HUES48 (cell line): Measurements from ENCODE around the gene RPLP2.
A peak's percentile ranks its signal among the peaks of the same experiment; 100 is the strongest.

Experiments used
- H3K27ac ChIP-seq: one replicate; pipeline ENCODE4 v1.7.0; 2013; ENCODE audit warnings: low read depth, low read length, inconsistent platforms
- H3K27me3 ChIP-seq: 2 replicates; pipeline ENCODE4 v1.6.1; 2013; ENCODE audit warnings: mild to moderate bottlenecking, low read length; ENCODE audit not compliant: control insufficient read depth, insufficient read depth
- H3K36me3 ChIP-seq: 2 replicates; pipeline ENCODE4 v1.6.1; 2013; ENCODE audit warnings: low read length; ENCODE audit not compliant: control insufficient read depth, insufficient read depth
- H3K4me1 ChIP-seq: 2 replicates; pipeline ENCODE4 v1.6.1; 2013; ENCODE audit warnings: mild to moderate bottlenecking, low read length; ENCODE audit not compliant: control insufficient read depth, insufficient read depth
- H3K4me3 ChIP-seq: 2 replicates; pipeline ENCODE4 v1.5.1; 2013; ENCODE audit warnings: mild to moderate bottlenecking, low read depth, low read length
- H3K9ac ChIP-seq: 2 replicates; pipeline ENCODE4 v1.6.1; 2013; ENCODE audit warnings: mild to moderate bottlenecking, low read depth, low read length, moderate library complexity
- H3K9me3 ChIP-seq: 2 replicates; pipeline ENCODE4 v1.6.1; 2013; ENCODE audit warnings: low read length; ENCODE audit not compliant: control insufficient read depth, insufficient read depth

RPLP2 gene

GRCh38 chr11:812390-812789 is 2.6 kb downstream of the RPLP2 start:
- H3K9ac ChIP-seq: no peak overlapping the region
- H3K4me1 ChIP-seq: peaks cover 13% of the 10 kb centered on the region; the same call in 1 of the 2 replicates
- H3K27ac ChIP-seq: peak overlapping the region; percentile 63
- peaks cover 34% of the 10 kb centered on the region for H3K36me3 ChIP-seq
- no peaks in the 10 kb centered on the region for H3K27me3 ChIP-seq
- H3K4me3 ChIP-seq: no peak overlapping the region
- H3K9me3 ChIP-seq: no peaks in the 10 kb centered on the region

- H3K27ac ChIP-seq: peak overlapping the region; percentile 63
- no peaks in the 10 kb centered on the region for H3K9me3 ChIP-seq
- H3K4me1 ChIP-seq: peaks cover 13% of the 10 kb centered on the region; the same call in 1 of the 2 replicates
- H3K4me3 ChIP-seq: no peak overlapping the region
- no peaks in the 10 kb centered on the region for H3K27me3 ChIP-seq
- H3K9ac ChIP-seq: no peak overlapping the region
- peaks cover 34% of the 10 kb centered on the region for H3K36me3 ChIP-seq
Observed at GRCh38 chr11:813072-813455, 3.3 kb downstream of the RPLP2 start.

GRCh38 chr11:813456-814096 is 3.8 kb downstream of the RPLP2 start:
- no peak overlapping the region for H3K4me3 ChIP-seq
- H3K27me3 ChIP-seq: no peaks in the 10 kb centered on the region
- H3K4me1 ChIP-seq: peaks cover 17% of the 10 kb centered on the region; the same call in 1 of the 2 replicates
- peak overlapping the region; percentile 63 for H3K27ac ChIP-seq
- H3K36me3 ChIP-seq: peaks cover 34% of the 10 kb centered on the region
- no peaks in the 10 kb centered on the region for H3K9me3 ChIP-seq
- no peak overlapping the region for H3K9ac ChIP-seq

- Histone ChIP-seq H3K4me1 (peaks cover 22% of the 10 kb centered on the region), H3K9me3 (no peaks in the 10 kb centered on the region), H3K4me3 (no peak overlapping the region), H3K27me3 (no peaks in the 10 kb centered on the region), H3K27ac (no peak overlapping the region), H3K36me3 (peaks cover 33% of the 10 kb centered on the region), H3K9ac (no peak overlapping the region)
Observed at GRCh38 chr11:815675-816432, 6.1 kb downstream of the RPLP2 start.

- Histone ChIP-seq H3K9me3 (no peaks in the 10 kb centered on the region), H3K4me3 (no peak overlapping the region), H3K27me3 (no peaks in the 10 kb centered on the region), H3K36me3 (peaks cover 28% of the 10 kb centered on the region), H3K27ac (no peak overlapping the region), H3K4me1 (peaks cover 17% of the 10 kb centered on the region), H3K9ac (no peak overlapping the region)
Observed at GRCh38 chr11:816433-816779, 6.6 kb downstream of the RPLP2 start.

- Histone ChIP-seq H3K4me1 (peaks cover 9% of the 10 kb centered on the region), H3K27ac (peak within 1 kb of the TSS; percentile 73), H3K9me3 (no peaks in the 10 kb centered on the region), H3K27me3 (no peaks in the 10 kb centered on the region), H3K4me3 (peak within 1 kb of the TSS; percentile 83), H3K9ac (peak within 1 kb of the TSS; percentile 69; the same call in 1 of the 2 replicates), H3K36me3 (peaks cover 8% of the 10 kb centered on the region)
Observed at GRCh38 chr11:818396-819128, 8.8 kb downstream of the RPLP2 start, which contains the start of gene PNPLA2. TSS of gene PNPLA2 (plus strand) at chr11:818914. CDS start at chr11:819719, 805 bp downstream.

- H3K4me1 ChIP-seq: peaks cover 9% of the 10 kb centered on the region
- 0 out of 2 replicates have a peak, but pooled peaks cover 7% of the 10 kb centered on the region for H3K36me3 ChIP-seq
- peak overlapping the region; percentile 83 for H3K4me3 ChIP-seq
- H3K9ac ChIP-seq: peak overlapping the region; percentile 69; the same call in 1 of the 2 replicates
- no peaks in the 10 kb centered on the region for H3K27me3 ChIP-seq
- no peaks in the 10 kb centered on the region for H3K9me3 ChIP-seq
- peak overlapping the region; percentile 73 for H3K27ac ChIP-seq
Observed at GRCh38 chr11:819129-819931, 9.6 kb downstream of the RPLP2 start.

GRCh38 chr11:819943-820649 is 10.3 kb downstream of the RPLP2 start:
- Histone ChIP-seq H3K27ac (peak overlapping the region; percentile 73), H3K9me3 (no peaks in the 10 kb centered on the region), H3K36me3 (0 out of 2 replicates have a peak, but pooled peaks cover 12% of the 10 kb centered on the region), H3K27me3 (no peaks in the 10 kb centered on the region), H3K4me1 (peaks cover 9% of the 10 kb centered on the region), H3K4me3 (peak overlapping the region; percentile 83), H3K9ac (no peak overlapping the region)

- Histone ChIP-seq H3K9me3 (no peaks in the 10 kb centered on the region), H3K4me1 (peaks cover 9% of the 10 kb centered on the region), H3K36me3 (0 out of 2 replicates have a peak, but pooled peaks cover 16% of the 10 kb centered on the region), H3K9ac (no peak overlapping the region), H3K27me3 (peaks cover 4% of the 10 kb centered on the region; the same call in 1 of the 2 replicates), H3K27ac (no peak overlapping the region), H3K4me3 (peak overlapping the region; percentile 83)
Observed at GRCh38 chr11:820655-821511, 11.1 kb downstream of the RPLP2 start.
